Colon (tissue), 2 donors: Measurements from ENCODE around the gene TIFAB.

Experiments
- FAIRE-seq: peaks from 2 replicates; lab custom pipeline; 2012; peaks lifted over from hg19 to GRCh38; lab: Jason Lieb, UNC
- donor health status: control.
- donor health status: control.

The TIFAB gene

DNA sequence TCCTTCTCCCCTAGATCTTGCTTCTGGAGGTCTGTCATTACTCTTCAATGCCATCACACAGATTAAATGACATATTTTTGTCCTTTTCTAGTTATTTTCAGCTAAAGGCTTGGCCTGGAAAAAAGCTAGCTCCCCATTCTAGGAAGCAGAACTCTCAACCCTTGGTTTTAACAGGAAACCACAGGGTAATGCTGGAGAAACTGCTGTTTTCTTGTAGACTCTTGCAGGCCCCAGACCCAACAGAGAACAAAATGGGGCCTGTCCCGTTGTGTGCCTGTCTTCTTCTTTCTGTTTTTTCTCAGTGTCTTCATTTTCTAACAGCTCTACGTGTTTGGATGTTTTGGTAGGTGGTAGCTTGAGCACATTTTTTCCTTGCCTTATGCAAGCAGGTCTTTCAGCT is 26.5 kb downstream of the TIFAB start:
- no peak for FAIRE-seq

DNA sequence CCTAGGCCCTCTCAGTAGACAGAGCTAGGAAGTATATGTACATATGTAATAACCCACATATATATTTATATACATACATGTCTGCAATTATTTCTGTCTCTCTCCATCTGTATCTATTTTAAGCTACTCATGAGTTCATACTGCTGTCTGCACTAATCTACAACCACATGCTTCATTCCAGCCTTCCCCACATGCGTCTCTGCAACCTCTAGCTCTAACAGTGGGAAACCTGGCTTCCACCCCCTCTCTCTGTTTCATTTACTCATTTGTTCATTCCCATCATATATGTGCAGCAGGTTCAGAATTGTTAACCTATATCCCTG is 28.3 kb downstream of the TIFAB start:
- FAIRE-seq, result no peak

DNA sequence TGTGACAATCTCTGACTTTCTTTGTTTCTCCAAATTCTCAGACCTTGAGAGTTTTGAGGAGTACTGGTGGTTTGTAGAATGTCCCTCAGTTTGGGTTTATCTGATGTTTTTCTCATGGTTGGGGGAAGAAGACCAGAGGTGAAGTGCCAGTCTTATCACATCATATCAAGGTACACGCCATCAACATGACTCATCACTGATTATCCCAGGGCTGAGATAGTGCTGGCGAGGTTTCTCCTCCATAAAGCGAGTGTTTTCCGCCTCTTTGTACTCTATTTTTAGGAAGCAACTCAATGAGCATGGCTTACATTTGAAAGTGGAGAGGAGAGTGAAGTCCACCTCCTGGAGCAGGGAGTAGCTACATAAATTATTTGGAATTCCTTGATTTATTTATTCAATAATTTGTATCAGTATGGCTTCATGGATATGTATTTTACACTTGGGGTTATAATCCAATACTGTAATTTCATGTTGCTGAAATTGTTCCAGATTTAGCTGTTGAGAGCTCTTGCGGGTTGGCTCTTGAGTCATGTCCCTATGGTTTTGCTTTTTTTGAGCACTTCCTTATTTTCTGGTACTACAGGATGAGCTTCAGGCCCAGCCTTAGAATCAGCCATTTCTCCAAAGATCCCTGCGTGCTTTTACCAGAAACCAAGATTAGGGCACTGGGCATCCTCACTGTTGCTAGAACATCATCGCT is 28.9 kb downstream of the TIFAB start:
- no peak for FAIRE-seq

DNA sequence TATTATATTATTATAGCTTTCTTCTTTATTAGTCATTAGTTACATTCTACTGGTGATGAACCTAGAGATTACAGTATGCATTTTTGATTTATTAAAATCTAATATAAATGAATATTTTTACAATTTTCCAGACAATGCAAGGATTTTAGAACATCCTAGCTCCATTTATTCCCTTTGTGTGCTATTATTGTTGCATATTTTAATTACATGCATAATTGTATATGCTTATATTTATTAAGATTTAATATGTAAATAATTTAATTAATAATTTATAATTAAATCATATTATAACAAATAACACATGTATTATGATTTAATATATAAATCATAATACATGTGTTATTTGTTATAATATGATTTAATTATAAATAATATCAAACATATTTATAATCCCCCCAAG is 29.7 kb downstream of the TIFAB start:
- FAIRE-seq, result peak; percentile 57

DNA sequence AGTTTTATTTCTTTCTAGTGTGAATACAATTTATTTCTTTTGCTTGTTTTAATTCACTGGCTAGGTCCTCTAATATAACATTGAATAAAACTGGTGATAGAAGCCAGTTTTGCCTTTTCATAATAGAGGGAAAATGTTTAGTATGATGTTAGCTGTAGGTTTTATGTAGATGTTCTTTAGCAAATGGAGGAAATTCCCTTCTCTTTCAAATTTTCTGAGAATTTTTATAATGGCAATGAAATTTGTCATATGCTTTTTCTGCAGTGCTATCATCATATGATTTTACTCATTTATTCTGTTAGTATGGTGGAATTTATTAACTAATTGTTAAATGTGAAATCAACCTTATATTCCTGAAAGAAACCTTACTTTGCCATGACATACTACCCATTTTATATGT is 35.1 kb downstream of the TIFAB start:
- peak; percentile 36 for FAIRE-seq

DNA sequence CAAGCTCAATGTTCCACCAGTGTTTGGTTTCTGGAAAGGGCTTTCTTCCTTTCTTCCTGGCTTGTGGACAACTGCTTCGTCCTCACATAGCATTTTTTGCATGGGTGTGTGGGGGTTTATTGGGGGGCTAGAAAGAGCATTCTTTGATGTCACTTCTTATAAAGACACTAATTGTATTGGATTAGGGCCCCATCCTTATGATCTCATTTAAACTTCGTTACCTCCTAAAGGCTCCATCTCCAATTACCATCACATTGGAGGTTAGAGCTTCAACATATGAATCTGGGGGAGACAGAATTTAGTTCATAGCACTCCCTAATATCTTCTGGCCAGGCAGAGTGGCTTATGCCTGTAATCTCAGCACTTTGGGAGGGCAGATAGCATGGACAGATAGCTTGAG is 47.1 kb downstream of the TIFAB start:
- FAIRE-seq, result no peak

DNA sequence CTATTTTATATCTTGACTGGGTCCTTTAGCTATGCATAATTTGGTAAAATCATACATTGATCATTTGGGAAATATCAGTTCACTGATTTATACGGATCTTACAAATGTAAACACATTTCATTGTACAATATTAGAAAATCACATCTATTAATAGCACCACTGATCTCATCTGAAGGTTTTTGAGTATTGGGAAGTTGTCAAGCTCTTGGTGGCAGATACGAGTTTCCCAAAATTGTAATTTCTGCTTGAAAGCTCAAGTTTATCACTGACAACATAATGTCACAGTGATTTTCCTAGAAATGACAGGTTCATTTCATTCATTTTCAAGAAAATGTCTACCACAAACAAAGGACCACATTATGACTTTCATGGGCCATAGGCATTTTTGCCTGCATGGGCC is 50.1 kb downstream of the TIFAB start:
- no peak for FAIRE-seq

DNA sequence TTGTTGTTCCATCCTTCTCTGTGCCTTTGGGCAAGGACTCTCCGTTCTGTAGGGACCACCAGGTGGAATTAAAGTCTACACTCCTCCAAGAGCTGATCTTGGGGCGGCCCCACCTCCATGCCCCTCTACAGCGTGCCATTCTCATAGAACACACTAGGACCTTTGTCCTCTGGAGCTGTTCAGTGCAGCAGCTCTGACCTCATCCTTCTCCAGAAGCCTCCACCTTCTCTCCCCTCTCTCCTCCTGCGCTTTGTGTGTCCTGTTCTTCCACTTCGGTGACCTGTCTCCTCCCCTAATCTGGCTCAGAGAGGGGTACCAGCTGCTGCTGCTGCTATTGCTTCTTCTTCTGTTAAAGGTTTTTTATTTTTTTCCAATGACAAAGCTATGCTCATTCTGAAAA is 51.3 kb downstream of the TIFAB start:
- FAIRE-seq, result no peak

DNA sequence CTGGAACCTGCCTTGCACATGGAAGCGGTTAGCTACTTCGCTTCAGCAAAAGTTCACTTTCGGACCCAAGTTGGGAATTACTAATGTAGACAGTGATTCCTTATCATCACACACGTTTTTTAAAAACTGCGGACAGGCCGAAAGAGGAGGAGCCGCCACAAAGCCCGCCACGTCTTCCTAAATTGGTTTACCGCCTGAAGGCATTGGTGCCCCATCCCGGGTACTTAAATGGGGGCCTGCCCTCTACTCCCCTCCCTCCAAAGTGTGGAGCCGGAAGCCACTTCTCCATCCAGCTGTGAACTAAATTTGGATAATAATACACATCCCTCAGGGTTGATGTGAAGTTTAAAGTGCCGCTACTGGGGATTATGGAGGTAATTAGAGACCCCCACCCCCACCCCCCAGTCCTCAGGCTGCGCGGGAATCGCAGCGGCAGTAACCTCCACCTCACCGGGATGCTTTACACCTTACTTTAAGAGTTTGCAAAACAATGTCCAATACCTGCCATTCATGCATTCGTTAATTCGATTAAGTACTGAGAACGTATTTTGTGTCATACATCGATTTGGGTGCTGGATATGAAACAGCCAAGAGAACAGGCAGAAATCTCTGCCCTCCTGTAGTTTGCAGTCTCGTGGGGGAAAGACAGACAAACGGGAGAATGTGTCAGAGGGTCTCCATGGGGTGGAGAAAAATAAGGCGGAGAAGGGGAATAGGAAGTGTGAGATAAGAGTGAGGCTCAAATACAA is 52.2 kb downstream of the TIFAB start:
- FAIRE-seq, result no peak

DNA sequence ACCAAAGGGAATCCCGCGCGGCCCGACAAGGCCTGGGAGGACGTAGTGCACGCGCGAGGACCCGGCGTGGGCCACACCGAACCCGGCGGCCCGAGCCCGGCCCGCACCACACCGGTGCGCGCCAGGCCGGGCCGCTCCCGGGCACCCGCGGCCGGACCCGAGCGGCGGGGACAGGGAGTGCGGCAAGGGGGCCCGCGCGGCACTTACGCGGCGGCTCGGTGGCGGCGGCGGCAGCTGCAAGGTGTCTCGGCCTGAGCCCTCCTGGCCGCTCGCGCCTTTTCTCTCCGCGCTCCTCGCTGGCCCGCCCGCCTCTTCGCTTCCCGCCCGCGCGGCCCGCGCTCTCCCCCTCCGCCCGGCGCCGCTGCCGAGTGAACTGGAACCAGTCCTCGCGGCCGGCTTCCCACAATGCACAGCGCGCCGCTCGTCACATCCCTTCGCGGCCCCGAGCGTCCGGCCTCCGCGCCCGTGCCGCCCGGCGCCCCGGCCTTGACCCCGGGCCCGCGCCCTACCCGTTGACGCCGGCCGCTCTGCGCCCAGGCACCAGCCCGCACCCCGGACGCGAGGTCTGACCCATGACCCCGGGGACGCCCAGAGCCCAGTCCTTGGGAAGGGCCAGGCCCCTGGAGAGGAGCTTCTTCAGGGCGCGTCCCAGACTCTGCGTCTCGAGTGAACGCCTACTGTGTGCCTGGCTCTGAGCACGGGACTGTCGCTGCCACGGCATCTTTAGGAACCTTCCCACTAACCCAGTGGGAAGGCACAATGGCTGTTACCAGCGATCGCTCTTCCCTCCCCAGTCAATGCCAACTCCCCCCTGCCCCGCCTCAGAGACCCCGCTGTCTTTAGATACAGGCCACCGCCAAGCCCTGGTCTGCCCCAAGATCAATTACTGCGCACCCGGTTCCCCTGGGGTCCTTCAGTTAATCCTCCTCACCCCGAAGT is 53.0 kb downstream of the TIFAB start, which contains the start of gene MACROH2A1:
Gene MACROH2A1, minus strand, starts transcription at position 377 of the 939 bp plus-strand sequence. CDS start 10,138 bp downstream, outside the sequence.
- FAIRE-seq, result no peak

DNA sequence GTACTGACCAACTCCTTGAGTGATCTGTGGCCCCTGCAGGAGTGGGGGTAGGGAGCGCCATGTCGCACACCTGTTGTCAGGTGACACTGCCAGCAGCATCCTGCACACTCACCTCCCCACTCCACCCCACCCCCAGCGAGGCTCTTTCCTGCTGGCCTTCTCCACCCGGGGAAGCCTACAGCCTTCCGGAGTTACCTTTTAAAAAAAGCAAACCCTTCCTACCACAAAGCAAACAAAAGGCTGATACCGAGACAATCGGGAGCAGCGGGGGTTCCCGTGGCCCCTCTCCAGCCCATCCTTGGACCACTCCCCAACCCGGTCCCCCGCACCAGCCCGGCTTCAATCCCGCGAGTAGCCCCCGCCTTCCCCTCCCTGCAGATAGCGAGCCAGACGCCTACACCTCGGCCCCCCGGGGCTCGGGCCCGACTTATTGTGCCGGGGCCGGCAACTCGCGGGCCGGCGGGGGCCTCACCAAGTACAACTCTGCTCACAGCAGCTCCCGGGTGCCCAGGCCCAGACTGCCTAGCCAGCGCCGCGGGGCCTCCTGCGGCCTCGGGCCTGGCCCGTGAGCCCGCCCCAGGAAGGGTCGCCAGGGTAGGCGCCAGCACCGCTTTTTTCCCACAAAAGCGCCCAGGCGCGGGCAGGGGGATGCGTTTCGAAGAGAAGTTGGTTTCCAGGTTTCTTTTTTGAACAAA is 53.8 kb downstream of the TIFAB start:
- FAIRE-seq, result no peak
